ENCODE results near the gene RASSF4. TPM values are rescaled to one million over a fixed set of nuclear protein-coding genes. Genes with fewer than 3 reads are reported as not detected.

Gene RASSF4
- total and polyA plus RNA-seq, 2 donors (not counting 3 experiments of a cell fraction or from before 2014, with no cell fraction given), result 7.6 to 8.2 TPM

DNA sequence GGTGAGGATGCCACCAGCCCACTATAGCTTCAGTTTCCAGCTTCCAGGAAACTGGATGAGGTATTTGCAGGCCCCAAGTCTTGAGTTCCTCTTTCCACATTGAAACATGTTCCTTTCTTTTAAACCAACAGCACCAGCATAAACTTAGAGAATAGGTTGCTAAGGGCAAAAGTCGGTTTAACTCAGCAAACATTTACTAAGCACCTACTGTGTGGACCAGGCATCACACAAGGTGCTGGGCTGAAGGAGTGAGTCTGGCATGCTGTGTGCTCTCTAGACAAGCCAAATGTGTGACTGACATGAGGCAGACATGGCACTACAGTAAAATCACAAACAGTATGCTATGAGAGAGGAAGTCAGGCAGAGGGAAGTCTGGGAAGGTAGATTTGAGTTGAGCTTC, 11.0 kb upstream of the RASSF4 start:
- BruUV-seq (replicated peaks), result no TSS peak
- no peaks in the 10 kb centered on the region for H3K4me1 ChIP-seq (ENCODE audit: control insufficient read depth, extremely low read depth, insufficient read depth, low read length)
- no peak for FAIRE-seq
- intact Hi-C loops (cut with micrococcal nuclease), result no loop called here
- no peak for TF ChIP-seq GATA2 (IDR thresholded peaks at IDR 0.05; ENCODE audit: insufficient read depth, insufficient read length, low read depth, low read length)
- TF ChIP-seq EZH2 (IDR thresholded peaks at IDR 0.05; ENCODE audit: borderline replicate concordance, low read depth, low read length, severe bottlenecking), result no peak
- TF ChIP-seq FOS (IDR thresholded peaks at IDR 0.05; ENCODE audit: borderline replicate concordance, insufficient read depth, low read length), result no peak
- TF ChIP-seq, protein P1, sequence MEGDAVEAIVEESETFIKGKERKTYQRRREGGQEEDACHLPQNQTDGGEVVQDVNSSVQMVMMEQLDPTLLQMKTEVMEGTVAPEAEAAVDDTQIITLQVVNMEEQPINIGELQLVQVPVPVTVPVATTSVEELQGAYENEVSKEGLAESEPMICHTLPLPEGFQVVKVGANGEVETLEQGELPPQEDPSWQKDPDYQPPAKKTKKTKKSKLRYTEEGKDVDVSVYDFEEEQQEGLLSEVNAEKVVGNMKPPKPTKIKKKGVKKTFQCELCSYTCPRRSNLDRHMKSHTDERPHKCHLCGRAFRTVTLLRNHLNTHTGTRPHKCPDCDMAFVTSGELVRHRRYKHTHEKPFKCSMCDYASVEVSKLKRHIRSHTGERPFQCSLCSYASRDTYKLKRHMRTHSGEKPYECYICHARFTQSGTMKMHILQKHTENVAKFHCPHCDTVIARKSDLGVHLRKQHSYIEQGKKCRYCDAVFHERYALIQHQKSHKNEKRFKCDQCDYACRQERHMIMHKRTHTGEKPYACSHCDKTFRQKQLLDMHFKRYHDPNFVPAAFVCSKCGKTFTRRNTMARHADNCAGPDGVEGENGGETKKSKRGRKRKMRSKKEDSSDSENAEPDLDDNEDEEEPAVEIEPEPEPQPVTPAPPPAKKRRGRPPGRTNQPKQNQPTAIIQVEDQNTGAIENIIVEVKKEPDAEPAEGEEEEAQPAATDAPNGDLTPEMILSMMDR (IDR thresholded peaks at IDR 0.05; ENCODE audit: extremely low read depth in 1 of 2, insufficient read depth in 1 of 2, low read depth in 1 of 2, low read length in 2 of 2), result no peak
- TF ChIP-seq, protein P2, sequence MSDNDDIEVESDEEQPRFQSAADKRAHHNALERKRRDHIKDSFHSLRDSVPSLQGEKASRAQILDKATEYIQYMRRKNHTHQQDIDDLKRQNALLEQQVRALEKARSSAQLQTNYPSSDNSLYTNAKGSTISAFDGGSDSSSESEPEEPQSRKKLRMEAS (IDR thresholded peaks at IDR 0.05; ENCODE audit: insufficient read depth, insufficient read length), result no peak
- no peak for TF ChIP-seq POLR2AphosphoS5 (IDR thresholded peaks at IDR 0.05; ENCODE audit: insufficient read depth, low read depth, low read length)
- TF ChIP-seq JUN (IDR thresholded peaks at IDR 0.05; ENCODE audit: borderline replicate concordance, insufficient read depth, insufficient read length, low read depth), result no peak
- TF ChIP-seq POLR2A (IDR thresholded peaks at IDR 0.05; ENCODE audit: low read depth, low read length), result no peak
- TF ChIP-seq MYC (IDR thresholded peaks at IDR 0.05; ENCODE audit: low read depth, low read length), result no peak
- H3K36me3 ChIP-seq (ENCODE audit: control insufficient read depth in 2 of 2, extremely low read depth in 1 of 2, insufficient read depth in 2 of 2, low read length in 2 of 2), result no peaks in the 10 kb centered on the region
- DNase-seq (ENCODE audit: low read depth, low spot score), result no peak
- H4K20me1 ChIP-seq (replicated peaks; ENCODE audit: control insufficient read depth, extremely low read depth, insufficient read depth, low read length), result no peaks in the 10 kb centered on the region
- no peak overlapping the region for H3K4me2 ChIP-seq (ENCODE audit: insufficient read depth, low read length)
- H3K27me3 ChIP-seq (ENCODE audit: control insufficient read depth in 2 of 2, insufficient read depth in 2 of 2, low read length in 2 of 2), result peaks cover 5 to 7% of the 10 kb centered on the region in 2 experiments
- ChIA-PET CTCF (interaction anchor here (1.0 to 2.4 kb wide), 3 partner anchors 15 to 16 kb away, joined by 3 to 10 read pairs (median 8); no protein-coding TSS in a partner anchor), POLR2A (no interaction called here)
- H3K9ac ChIP-seq (replicated peaks; ENCODE audit: extremely low read depth, insufficient read depth, low read length), result no peak overlapping the region
- no peaks in the 10 kb centered on the region for H3K9me3 ChIP-seq (replicated peaks; ENCODE audit: control insufficient read depth, insufficient read depth, low read length)
- H2AFZ ChIP-seq (ENCODE audit: low read depth, low read length), result no peak overlapping the region
- H3K79me2 ChIP-seq (ENCODE audit: control insufficient read depth, insufficient read depth, low read length), result no peaks in the 10 kb centered on the region
- dilution Hi-C loops (cut with MboI; ENCODE audit: extremely low pct_ligation_motif_present, low sequenced_read_pairs), result no loop called here
- no peaks in the 10 kb centered on the region for H3K9me1 ChIP-seq (replicated peaks; ENCODE audit: control insufficient read depth, extremely low read depth, insufficient read depth, low read length)
- no peak overlapping the region for H3K4me3 ChIP-seq (replicated peaks in 1 of 3; ENCODE audit: insufficient read depth in 1 of 3, low read depth in 1 of 3, low read length in 3 of 3)
- H3K27ac ChIP-seq (ENCODE audit: insufficient read depth, low read depth, low read length), result no peak overlapping the region
